Sigmoid colon (tissue), 7 donors: ENCODE measurements around the gene GFM1. TPM values are rescaled to one million over a fixed set of nuclear protein-coding genes. Genes with fewer than 3 reads are reported as not detected.

Experiments
- DNase-seq: peaks from one replicate; pipeline ENCODE4 v3.0.0-alpha.2; 2019
- H3K27ac ChIP-seq, 4 donors: fragments of 200-600 bp; sonication (generic); one replicate each; pipeline ENCODE4 v1.5.1; 2016 to 2019; ENCODE audit warnings: mild to moderate bottlenecking in 1 of 4
- H3K27me3 ChIP-seq, 3 donors: fragments of 200-600 bp; sonication (generic); one replicate each; pipeline ENCODE4 v1.5.1; 2019; ENCODE audit warnings: mild to moderate bottlenecking in 1 of 3
- H3K36me3 ChIP-seq, 4 donors: fragments of 200-600 bp; sonication (generic); one replicate each; pipeline ENCODE4 v1.5.1; 2016 to 2019
- H3K4me1 ChIP-seq, 4 donors: fragments of 200-600 bp; sonication (generic); one replicate each; pipeline ENCODE4 v1.5.1; 2017 to 2019
- H3K4me3 ChIP-seq, 4 donors: fragments of 200-600 bp; sonication (generic); one replicate each; pipeline ENCODE4 v1.5.1; 2017 to 2019; ENCODE audit warnings: mild to moderate bottlenecking in 2 of 4, moderate library complexity in 1 of 4
- H3K9me3 ChIP-seq, 4 donors: fragments of 200-600 bp in 3 of 4; sonication (generic) in 3 of 4; one replicate each; pipeline versions ENCODE4 v1.5.1 to v1.6.1; 2013 to 2019
- EP300 ChIP-seq, 4 donors: sonication (generic); formaldehyde crosslinking; IDR thresholded peaks; one replicate each; pipeline ENCODE4 v1.6.1; 2017; ENCODE audit warnings: antibody characterized with exemption in 4 of 4
- POLR2A ChIP-seq, 2 donors: fragments of 450-650 bp; IDR thresholded peaks; one replicate each; pipeline ENCODE4 v1.6.1; 2016; ENCODE audit warnings: antibody characterized with exemption in 2 of 2, mild to moderate bottlenecking in 2 of 2, moderate library complexity in 2 of 2
- POLR2AphosphoS5 ChIP-seq, 4 donors: sonication (generic); formaldehyde crosslinking; IDR thresholded peaks; one replicate each; pipeline ENCODE4 v1.6.1; 2017; ENCODE audit warnings: antibody characterized with exemption in 4 of 4
- WGBS, 2 donors: extraction: QIAGEN DNeasy Blood & Tissue Kit; methylation state at CpG; one replicate each; pipeline ENCODE4 v1.1.7; 2013; 5-methylcytosine and 5-hydroxymethylcytosine counted together
- intact Hi-C: fragments of 100-400 bp; cut with DNase I; formaldehyde crosslinking; loops from one replicate; pipeline ENCODE4 v1.15.1; 2023
- polyA plus RNA-seq, 3 donors: library from polyadenylated mRNA; stranded (reverse); fragments of 200-250 nt; gene quantifications; one replicate each; pipeline ENCODE4 v1.2.3, GENCODE V29; 2013
- total RNA-seq, 4 donors: library from RNA; depleted of rRNA; stranded (reverse); fragments of >200 nt; gene quantifications; one replicate each; pipeline ENCODE4 v1.1.0, GENCODE V29; 2016
- TF ChIP-seq, protein P1 (sequence below), 4 experiments: fragments of 450-650 bp in 3 of 4; fragments of 200-600 bp in 1 of 4; IDR thresholded peaks; one replicate each; pipeline ENCODE4 v1.5.1; 2016 to 2019; ENCODE audit warnings: antibody characterized with exemption in 4 of 4, mild to moderate bottlenecking in 3 of 4, moderate library complexity in 2 of 4
- donor health status: healthy with polysubstance abuse.
- donor health status: Bipolar disorder and iron deficiency.
- donor health status: healthy.

The GFM1 gene
- total and polyA plus RNA-seq, 7 donors = 10.2 to 56.2 (median 32.7) TPM

DNA sequence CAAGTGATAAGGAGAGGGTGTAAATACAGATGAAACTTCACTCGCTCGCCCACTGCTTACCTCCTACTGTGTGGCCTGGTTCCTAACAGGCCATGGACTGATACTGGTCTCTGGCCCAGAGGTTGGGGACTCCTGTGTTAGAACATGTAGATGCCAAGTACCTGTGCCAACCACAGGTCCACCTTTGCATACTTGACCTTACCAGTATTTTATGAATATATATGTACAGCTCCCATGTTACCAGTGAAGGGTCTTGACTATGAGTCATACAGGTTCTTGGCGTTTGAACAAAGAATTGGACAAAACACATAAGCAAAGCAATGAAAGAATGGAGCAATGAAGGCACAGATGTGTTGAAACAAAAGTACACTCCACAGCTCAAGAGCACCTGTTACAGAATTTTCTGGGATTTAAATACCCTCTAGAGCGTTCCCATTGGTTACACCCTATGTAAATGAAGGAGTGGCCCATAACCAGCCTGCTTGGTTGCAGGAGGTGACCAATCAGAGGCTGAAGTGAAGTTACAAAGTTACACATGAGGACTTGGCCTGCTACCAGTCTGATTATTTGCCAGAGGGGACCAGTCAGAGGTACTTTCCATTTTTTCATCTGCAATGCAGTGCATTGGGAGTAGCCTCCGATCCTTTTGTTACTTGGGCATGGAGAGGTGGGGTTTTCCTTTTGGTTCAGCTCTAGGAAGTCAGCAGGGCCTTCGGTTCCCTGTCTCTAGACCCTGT is 1.7 kb upstream of the GFM1 start:
- intact Hi-C loops = loop anchor here (5.0 to 10.0 kb wide), 2 partner anchors 68 to 160 kb away; partner anchors contain the start of genes MFSD1 and MLF1
- Histone ChIP-seq H3K9me3 (no peaks in the 10 kb centered on the region), H3K36me3 (peaks cover 0 to 18% (median 2%) of the 10 kb centered on the region in 4 donors), H3K27ac (no peak overlapping the region), H3K4me1 (peaks cover 0 to 18% (median 14%) of the 10 kb centered on the region in 4 donors), H3K4me3 (no peak overlapping the region), H3K27me3 (no peaks in the 10 kb centered on the region)
- DNase-seq = no peak
- TF ChIP-seq POLR2A (IDR thresholded peaks at IDR 0.05) = no peak
- TF ChIP-seq EP300 (IDR thresholded peaks at IDR 0.05) = no peak
- TF ChIP-seq POLR2AphosphoS5 (IDR thresholded peaks at IDR 0.05) = no peak
- TF ChIP-seq, protein P1, sequence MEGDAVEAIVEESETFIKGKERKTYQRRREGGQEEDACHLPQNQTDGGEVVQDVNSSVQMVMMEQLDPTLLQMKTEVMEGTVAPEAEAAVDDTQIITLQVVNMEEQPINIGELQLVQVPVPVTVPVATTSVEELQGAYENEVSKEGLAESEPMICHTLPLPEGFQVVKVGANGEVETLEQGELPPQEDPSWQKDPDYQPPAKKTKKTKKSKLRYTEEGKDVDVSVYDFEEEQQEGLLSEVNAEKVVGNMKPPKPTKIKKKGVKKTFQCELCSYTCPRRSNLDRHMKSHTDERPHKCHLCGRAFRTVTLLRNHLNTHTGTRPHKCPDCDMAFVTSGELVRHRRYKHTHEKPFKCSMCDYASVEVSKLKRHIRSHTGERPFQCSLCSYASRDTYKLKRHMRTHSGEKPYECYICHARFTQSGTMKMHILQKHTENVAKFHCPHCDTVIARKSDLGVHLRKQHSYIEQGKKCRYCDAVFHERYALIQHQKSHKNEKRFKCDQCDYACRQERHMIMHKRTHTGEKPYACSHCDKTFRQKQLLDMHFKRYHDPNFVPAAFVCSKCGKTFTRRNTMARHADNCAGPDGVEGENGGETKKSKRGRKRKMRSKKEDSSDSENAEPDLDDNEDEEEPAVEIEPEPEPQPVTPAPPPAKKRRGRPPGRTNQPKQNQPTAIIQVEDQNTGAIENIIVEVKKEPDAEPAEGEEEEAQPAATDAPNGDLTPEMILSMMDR (IDR thresholded peaks at IDR 0.05) = no peak
- WGBS, 2 donors = 82 to 92% methylated on average over 6 of the region's 6 CpGs

DNA sequence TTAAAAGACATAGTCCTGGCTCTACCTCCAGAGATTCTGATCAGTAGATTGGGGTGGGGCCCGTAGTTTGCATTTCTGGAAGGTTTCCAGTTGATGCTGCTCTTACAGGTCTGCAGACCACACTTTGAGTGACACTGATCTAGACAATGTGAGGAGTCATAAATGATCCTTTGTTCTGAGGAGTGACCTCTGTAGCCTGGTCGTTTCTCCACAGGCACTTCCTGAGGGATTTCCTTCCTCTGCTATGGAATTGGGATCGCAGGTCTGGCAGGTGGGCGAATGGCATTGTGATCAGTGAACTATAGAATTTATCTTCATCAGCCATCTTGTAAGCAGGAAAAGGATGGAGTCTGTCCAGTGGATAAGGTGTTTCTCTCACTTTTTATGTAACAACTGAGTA is 5.5 kb downstream of the GFM1 start:
- Histone ChIP-seq H3K27ac (no peak overlapping the region), H3K27me3 (no peaks in the 10 kb centered on the region), H3K4me3 (no peak overlapping the region), H3K4me1 (peaks cover 0 to 18% (median 13%) of the 10 kb centered on the region in 4 donors), H3K36me3 (peaks cover 3 to 85% (median 16%) of the 10 kb centered on the region in 4 donors), H3K9me3 (no peaks in the 10 kb centered on the region)
- intact Hi-C loops = loop anchor here (10.0 kb wide), 1 partner anchor 75 kb away; the partner anchor contains the start of gene MLF1
- TF ChIP-seq POLR2A (IDR thresholded peaks at IDR 0.05) = no peak
- TF ChIP-seq POLR2AphosphoS5 (IDR thresholded peaks at IDR 0.05) = no peak
- TF ChIP-seq EP300 (IDR thresholded peaks at IDR 0.05) = no peak
- TF ChIP-seq, protein P1 (IDR thresholded peaks at IDR 0.05) = no peak
- 69 to 71% methylated on average over 4 of the region's 4 CpGs for WGBS, 2 donors
- DNase-seq = no peak

DNA sequence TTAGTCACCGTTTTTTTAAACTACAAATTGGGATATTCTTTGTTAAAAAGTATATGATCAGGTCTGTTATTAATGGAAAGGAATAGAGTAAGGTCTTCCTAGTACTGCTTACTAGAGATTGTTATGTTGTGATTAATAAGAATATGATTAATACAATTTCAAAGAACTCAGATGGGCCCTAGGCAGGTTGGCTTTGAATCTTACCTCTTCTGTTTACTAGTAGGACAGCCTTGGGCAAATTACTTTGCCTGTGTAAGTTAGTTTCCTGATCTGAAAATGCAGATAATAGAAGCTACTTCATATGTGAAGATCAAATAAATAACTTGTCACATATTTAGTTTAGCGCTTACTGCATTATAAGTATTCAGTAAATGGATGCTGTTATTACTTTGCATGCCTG is 6.9 kb downstream of the GFM1 start:
- no peak overlapping the region for H3K4me3 ChIP-seq
- H3K36me3 ChIP-seq = peaks cover 3 to 96% (median 19%) of the 10 kb centered on the region in 4 donors
- no peaks in the 10 kb centered on the region for H3K27me3 ChIP-seq
- no peaks in the 10 kb centered on the region for H3K9me3 ChIP-seq
- no peak overlapping the region for H3K27ac ChIP-seq
- intact Hi-C loops = no loop called here
- peaks cover 0 to 5% (median under 1%) of the 10 kb centered on the region in 4 donors for H3K4me1 ChIP-seq
- 91 to 98% methylated on average over 2 of the region's 2 CpGs for WGBS, 2 donors
- TF ChIP-seq EP300 (IDR thresholded peaks at IDR 0.05) = no peak
- TF ChIP-seq, protein P1 (IDR thresholded peaks at IDR 0.05) = no peak
- no peak for TF ChIP-seq POLR2AphosphoS5 (IDR thresholded peaks at IDR 0.05)
- TF ChIP-seq POLR2A (IDR thresholded peaks at IDR 0.05) = no peak
- DNase-seq = no peak

DNA sequence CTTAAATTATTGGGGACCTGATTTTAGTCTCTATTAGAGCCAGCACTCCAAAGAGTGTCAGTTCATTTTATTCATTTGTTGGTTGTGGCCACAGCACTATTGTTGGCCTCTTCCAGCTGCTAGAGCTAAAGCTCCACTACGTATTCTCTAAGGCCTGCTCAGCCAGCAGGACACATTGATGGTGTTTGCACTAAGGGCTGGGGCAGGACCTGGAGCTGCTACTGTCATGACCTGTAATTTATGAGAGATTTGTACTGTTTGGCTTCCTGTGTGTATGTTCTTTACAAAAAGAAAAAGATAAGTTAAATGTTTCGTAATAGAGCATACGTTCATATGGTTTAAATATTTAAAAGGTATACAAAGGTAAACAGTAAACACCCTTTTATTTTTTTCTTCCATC is 8.1 kb downstream of the GFM1 start:
- no peak overlapping the region for H3K27ac ChIP-seq
- WGBS, 2 donors = 55 to 79% methylated on average over 3 of the region's 3 CpGs
- H3K4me1 ChIP-seq = no peaks in the 10 kb centered on the region
- TF ChIP-seq POLR2A (IDR thresholded peaks at IDR 0.05) = no peak
- TF ChIP-seq POLR2AphosphoS5 (IDR thresholded peaks at IDR 0.05) = no peak
- no peak for TF ChIP-seq EP300 (IDR thresholded peaks at IDR 0.05)
- TF ChIP-seq, protein P1 (IDR thresholded peaks at IDR 0.05) = no peak
- H3K4me3 ChIP-seq = no peak overlapping the region
- H3K9me3 ChIP-seq = no peaks in the 10 kb centered on the region
- H3K27me3 ChIP-seq = no peaks in the 10 kb centered on the region
- no peak for DNase-seq
- intact Hi-C loops = no loop called here
- H3K36me3 ChIP-seq = peaks cover 3 to 93% (median 26%) of the 10 kb centered on the region in 4 donors
